ENCODE results near the gene METTL6. TPM values are rescaled to one million over a fixed set of nuclear protein-coding genes. Genes with fewer than 3 reads are reported as not detected.

Gene METTL6
- total and polyA plus RNA-seq, 2 of the 4 experiments (the other 2 are of a cell fraction) = 15.4 to 21.5 TPM

DNA sequence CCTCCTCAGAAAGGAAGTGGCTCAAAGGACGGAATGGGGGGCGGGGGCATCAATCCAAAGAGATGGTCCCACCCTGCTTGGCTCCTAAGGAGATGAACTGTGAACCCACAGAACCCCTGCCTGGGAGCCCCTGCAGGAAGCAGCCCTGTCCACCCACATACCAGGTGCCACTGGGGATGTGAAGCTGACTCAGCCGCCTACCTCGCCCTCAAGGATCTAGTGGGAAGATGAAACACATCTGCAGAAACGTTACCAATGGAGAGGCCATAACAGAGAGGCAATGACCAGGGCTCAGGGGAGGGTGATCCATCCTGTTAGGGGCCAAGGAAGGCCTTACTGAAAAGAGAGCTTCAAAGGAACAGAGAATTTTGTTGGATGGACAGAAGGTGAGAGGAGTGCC lies 35.1 kb upstream of the METTL6 start:
- Histone ChIP-seq H2AK9ac (replicated peaks; ENCODE audit: low read depth, low read length, poor library complexity) (no peak overlapping the region), H2BK15ac (ENCODE audit: low read depth, low read length) (no peak overlapping the region), H3K18ac (ENCODE audit: low read depth, low read length) (no peak overlapping the region), H3K79me1 (ENCODE audit: low read depth in 1 of 2, low read length in 2 of 2) (no peaks in the 10 kb centered on the region), H3K36me3 (ENCODE audit: control insufficient read depth, insufficient read depth, low read length) (no peaks in the 10 kb centered on the region), H3K4me3 (ENCODE audit: insufficient read depth, low read depth, low read length) (no peak overlapping the region), H3K9ac (ENCODE audit: low read depth, low read length) (no peak overlapping the region), H4K91ac (ENCODE audit: insufficient read depth, low read depth, low read length) (no peak overlapping the region), H3K9me1 (ENCODE audit: insufficient read depth, low read length) (no peaks in the 10 kb centered on the region), H2BK20ac (ENCODE audit: low read depth, low read length) (no peak overlapping the region), H3K23ac (ENCODE audit: low read depth, low read length) (no peak overlapping the region), H2AFZ (replicated peaks; ENCODE audit: low read length, poor library complexity) (no peak overlapping the region), H2AK5ac (ENCODE audit: low read depth, low read length) (no peak overlapping the region), H4K20me1 (ENCODE audit: insufficient read depth, low read length) (no peaks in the 10 kb centered on the region), H3K14ac (replicated peaks; ENCODE audit: low read depth, low read length) (no peak overlapping the region), H3K4ac (ENCODE audit: low read depth, low read length) (no peak overlapping the region), H4K5ac (ENCODE audit: low read depth, low read length) (no peak overlapping the region), H3K56ac (ENCODE audit: extremely low read depth, insufficient read depth, low read length) (no peak overlapping the region), H2BK5ac (ENCODE audit: low read depth, low read length, poor library complexity, severe bottlenecking) (no peak overlapping the region), H2BK120ac (ENCODE audit: low read depth, low read length) (no peak overlapping the region), H3K9me3 (ENCODE audit: control insufficient read depth, insufficient read depth, low read length) (peaks cover 2% of the 10 kb centered on the region; the same call in 1 of the 2 replicates), H3K27me3 (ENCODE audit: control insufficient read depth, insufficient read depth, low read length) (no peaks in the 10 kb centered on the region), H3K4me1 (ENCODE audit: control insufficient read depth, insufficient read depth, low read length) (no peaks in the 10 kb centered on the region), H3K4me2 (ENCODE audit: low read depth, low read length) (no peak overlapping the region), H3K27ac (ENCODE audit: insufficient read depth, low read length) (no peak overlapping the region), H4K8ac (ENCODE audit: low read depth in 2 of 2, low read length in 2 of 2) (no peak overlapping the region)
- POLR2A ChIA-PET (ENCODE audit: unreplicated experiment) = no interaction called here
- ATAC-seq (ENCODE audit: low read depth) (no peak), DNase-seq (no peak)
- BruUV-seq (replicated peaks) = no TSS peak
- in situ Hi-C loops (cut with MboI; ENCODE audit: low sequenced_read_pairs) = no loop called here
- dilution Hi-C loops (cut with HindIII; ENCODE audit: low sequenced_read_pairs, unreplicated experiment) = no loop called here
- CTCF ChIA-PET = interaction anchor here (1.2 kb wide), 1 partner anchor 9 kb away, joined by 4 read pairs; no protein-coding TSS in a partner anchor
- intact Hi-C loops (cut with micrococcal nuclease) = no loop called here
- no CpG with 5 or more reads among the region's 5 CpGs for WGBS, 2 experiments (ENCODE audit: extremely low coverage in 2 of 2, insufficient read length in 1 of 2)
- no peak for TF ChIP-seq MAZ (IDR thresholded peaks at IDR 0.05; ENCODE audit: borderline replicate concordance, low read depth, low read length)
- TF ChIP-seq CEBPB (IDR thresholded peaks at IDR 0.05; ENCODE audit: low read depth, low read length) = no peak
- TF ChIP-seq, protein P1, sequence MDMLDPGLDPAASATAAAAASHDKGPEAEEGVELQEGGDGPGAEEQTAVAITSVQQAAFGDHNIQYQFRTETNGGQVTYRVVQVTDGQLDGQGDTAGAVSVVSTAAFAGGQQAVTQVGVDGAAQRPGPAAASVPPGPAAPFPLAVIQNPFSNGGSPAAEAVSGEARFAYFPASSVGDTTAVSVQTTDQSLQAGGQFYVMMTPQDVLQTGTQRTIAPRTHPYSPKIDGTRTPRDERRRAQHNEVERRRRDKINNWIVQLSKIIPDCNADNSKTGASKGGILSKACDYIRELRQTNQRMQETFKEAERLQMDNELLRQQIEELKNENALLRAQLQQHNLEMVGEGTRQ (IDR thresholded peaks at IDR 0.05; ENCODE audit: low read depth, low read length) = no peak
